ENCODE data around the gene ABI3.

Gene ABI3

DNA sequence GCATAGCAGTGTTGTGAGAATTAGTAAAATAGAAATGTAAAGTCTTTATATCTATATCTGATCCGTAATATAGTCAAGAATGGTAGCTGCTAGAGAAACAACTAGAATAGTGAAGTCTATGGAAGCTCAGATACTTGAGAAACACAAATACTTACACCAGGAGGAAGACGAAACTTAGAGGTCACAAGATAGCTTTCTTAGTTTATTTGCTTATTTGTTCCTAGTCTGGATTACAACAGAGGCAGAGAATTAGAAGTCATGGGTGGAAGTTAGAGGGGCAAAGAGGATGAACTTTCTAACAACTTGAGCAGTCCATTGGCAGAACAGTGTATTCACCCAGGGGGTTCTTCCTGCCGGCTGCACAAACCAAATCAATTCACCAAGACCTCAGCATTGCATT, 14.0 kb upstream of the ABI3 start:
- DNase-seq (ENCODE audit: low read depth, low spot score), result no peak
- H3K4me3 ChIP-seq (ENCODE audit: low read length), result no peak overlapping the region
- no peak overlapping the region for H3K27ac ChIP-seq (ENCODE audit: low read length)
- no peaks in the 10 kb centered on the region for H3K4me1 ChIP-seq (ENCODE audit: control insufficient read depth, insufficient read depth, low read length)
- WGBS (ENCODE audit: insufficient coverage, insufficient read length), result no CpG with 5 or more reads among the region's 3 CpGs
- H3K9me3 ChIP-seq (ENCODE audit: control insufficient read depth, insufficient read depth, low read length), result no peaks in the 10 kb centered on the region
- no peaks in the 10 kb centered on the region for H3K36me3 ChIP-seq (ENCODE audit: control insufficient read depth, insufficient read depth, low read length)
- H3K27me3 ChIP-seq (ENCODE audit: control insufficient read depth, insufficient read depth, low read length), result no peaks in the 10 kb centered on the region

DNA sequence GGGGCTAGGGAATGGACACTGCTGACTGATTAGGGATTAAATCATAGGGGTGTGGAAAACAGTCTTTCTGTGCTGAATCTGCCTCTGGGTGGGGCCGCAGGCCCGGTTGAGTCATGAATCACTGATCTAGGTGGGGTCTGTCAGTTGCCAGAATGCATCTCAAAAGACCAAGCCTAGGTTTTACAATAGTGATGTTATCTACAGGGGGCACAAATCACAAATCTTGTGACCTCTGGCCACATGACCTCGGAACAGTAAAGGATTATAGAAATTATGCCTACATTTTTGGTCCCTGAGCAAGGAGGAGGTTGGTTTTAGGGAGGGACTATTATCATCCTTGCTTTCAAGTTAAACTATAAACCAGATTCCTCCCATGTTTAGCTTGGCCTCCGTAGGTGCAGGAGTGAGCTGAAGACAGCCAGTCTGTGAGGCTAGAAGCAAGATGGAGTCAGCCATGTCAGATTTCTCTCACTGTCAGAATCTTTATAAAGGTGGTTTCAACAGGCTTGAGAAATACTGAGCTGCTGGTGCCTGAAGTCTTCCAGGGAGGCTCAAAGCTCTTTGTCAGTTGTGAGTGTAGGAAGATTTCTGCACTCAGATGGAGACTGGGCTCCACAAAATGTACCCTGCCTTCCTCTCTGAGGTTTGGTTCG, 13.0 kb upstream of the ABI3 start:
- H3K9me3 ChIP-seq (ENCODE audit: control insufficient read depth, insufficient read depth, low read length), result no peaks in the 10 kb centered on the region
- H3K4me1 ChIP-seq (ENCODE audit: control insufficient read depth, insufficient read depth, low read length), result no peaks in the 10 kb centered on the region
- no peaks in the 10 kb centered on the region for H3K36me3 ChIP-seq (ENCODE audit: control insufficient read depth, insufficient read depth, low read length)
- no peak for DNase-seq (ENCODE audit: low read depth, low spot score)
- H3K27ac ChIP-seq (ENCODE audit: low read length), result no peak overlapping the region
- H3K4me3 ChIP-seq (ENCODE audit: low read length), result no peak overlapping the region
- no peaks in the 10 kb centered on the region for H3K27me3 ChIP-seq (ENCODE audit: control insufficient read depth, insufficient read depth, low read length)
- no CpG with 5 or more reads among the region's 5 CpGs for WGBS (ENCODE audit: insufficient coverage, insufficient read length)

DNA sequence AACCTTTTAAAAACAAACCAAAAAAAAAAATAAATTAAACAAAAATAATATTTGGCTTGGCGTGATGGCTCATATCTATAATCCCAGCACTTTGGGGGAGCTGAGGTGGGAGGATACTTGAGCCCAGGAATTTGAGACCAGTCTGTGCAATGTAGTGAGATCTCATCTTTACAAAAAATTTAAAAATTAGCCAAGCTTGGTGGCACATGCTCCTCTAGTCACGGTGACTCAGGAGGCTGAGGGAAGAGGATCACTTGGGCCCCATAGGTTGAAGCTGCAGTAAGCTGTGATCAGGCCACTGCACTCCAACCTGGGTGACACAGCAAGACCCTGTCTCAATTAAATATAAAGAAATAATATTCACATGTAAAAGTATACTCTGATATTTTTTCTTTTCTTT, 12.3 kb upstream of the ABI3 start:
- DNase-seq (ENCODE audit: low read depth, low spot score), result no peak
- WGBS (ENCODE audit: insufficient coverage, insufficient read length), result no CpG with 5 or more reads among the region's 2 CpGs

DNA sequence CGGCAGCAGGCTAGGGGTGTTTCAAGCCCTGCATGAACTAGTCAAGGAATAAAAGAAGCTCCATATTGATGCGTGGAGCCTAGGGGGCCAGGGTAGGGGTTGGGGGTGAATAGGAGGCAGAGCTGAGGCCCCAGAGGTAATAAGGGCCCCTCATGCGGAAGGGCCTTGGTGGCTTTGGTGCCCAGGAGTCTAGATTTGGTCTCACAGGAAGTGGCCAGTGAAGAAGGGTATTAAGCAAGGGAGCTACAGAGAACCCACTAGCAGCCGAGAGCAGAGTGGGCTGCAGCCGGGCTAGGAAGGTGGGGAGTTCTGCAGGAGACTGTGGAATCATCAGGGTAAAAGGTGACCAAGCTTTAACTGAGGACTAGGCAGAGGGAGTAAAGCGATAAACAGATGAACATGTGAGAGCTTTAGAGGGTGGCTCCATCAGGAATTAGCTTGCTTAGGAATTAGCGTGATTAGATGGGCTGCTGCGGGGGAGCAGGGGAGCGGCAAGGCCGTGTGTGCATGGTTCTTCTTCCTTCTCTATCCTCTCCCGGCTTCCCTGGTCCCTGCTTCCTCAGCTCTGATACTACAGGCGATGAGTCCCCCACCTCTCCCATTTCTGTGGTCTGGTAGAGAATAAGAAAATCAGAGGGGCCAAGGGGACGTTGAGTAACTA, 10.0 kb upstream of the ABI3 start:
- DNase-seq (ENCODE audit: low read depth, low spot score), result no peak
- WGBS (ENCODE audit: insufficient coverage, insufficient read length), result no CpG with 5 or more reads among the region's 13 CpGs
- Histone ChIP-seq H3K27me3 (ENCODE audit: control insufficient read depth, insufficient read depth, low read length) (no peaks in the 10 kb centered on the region), H3K36me3 (ENCODE audit: control insufficient read depth, insufficient read depth, low read length) (no peaks in the 10 kb centered on the region), H3K4me3 (ENCODE audit: low read length) (no peak overlapping the region), H3K9me3 (ENCODE audit: control insufficient read depth, insufficient read depth, low read length) (no peaks in the 10 kb centered on the region), H3K4me1 (ENCODE audit: control insufficient read depth, insufficient read depth, low read length) (no peaks in the 10 kb centered on the region), H3K27ac (ENCODE audit: low read length) (no peak overlapping the region)

More for the DNA sequence above, 12.3 kb upstream of the ABI3 start:
- H3K27me3 ChIP-seq (ENCODE audit: control insufficient read depth, insufficient read depth, low read length), result no peaks in the 10 kb centered on the region
- H3K9me3 ChIP-seq (ENCODE audit: control insufficient read depth, insufficient read depth, low read length), result no peaks in the 10 kb centered on the region
- H3K36me3 ChIP-seq (ENCODE audit: control insufficient read depth, insufficient read depth, low read length), result no peaks in the 10 kb centered on the region
- H3K4me1 ChIP-seq (ENCODE audit: control insufficient read depth, insufficient read depth, low read length), result no peaks in the 10 kb centered on the region
- H3K4me3 ChIP-seq (ENCODE audit: low read length), result no peak overlapping the region
- no peak overlapping the region for H3K27ac ChIP-seq (ENCODE audit: low read length)

GRCh38 chr17:49201481-49201927, 9.0 kb upstream of the ABI3 start:
- H3K4me3 ChIP-seq (ENCODE audit: low read length), result no peak overlapping the region
- H3K4me1 ChIP-seq (ENCODE audit: control insufficient read depth, insufficient read depth, low read length), result no peaks in the 10 kb centered on the region
- no peak overlapping the region for H3K27ac ChIP-seq (ENCODE audit: low read length)
- H3K36me3 ChIP-seq (ENCODE audit: control insufficient read depth, insufficient read depth, low read length), result no peaks in the 10 kb centered on the region
- no peaks in the 10 kb centered on the region for H3K27me3 ChIP-seq (ENCODE audit: control insufficient read depth, insufficient read depth, low read length)
- H3K9me3 ChIP-seq (ENCODE audit: control insufficient read depth, insufficient read depth, low read length), result no peaks in the 10 kb centered on the region
- WGBS (ENCODE audit: insufficient coverage, insufficient read length), result no CpG with 5 or more reads among the region's 8 CpGs
- DNase-seq (ENCODE audit: low read depth, low spot score), result no peak

DNA sequence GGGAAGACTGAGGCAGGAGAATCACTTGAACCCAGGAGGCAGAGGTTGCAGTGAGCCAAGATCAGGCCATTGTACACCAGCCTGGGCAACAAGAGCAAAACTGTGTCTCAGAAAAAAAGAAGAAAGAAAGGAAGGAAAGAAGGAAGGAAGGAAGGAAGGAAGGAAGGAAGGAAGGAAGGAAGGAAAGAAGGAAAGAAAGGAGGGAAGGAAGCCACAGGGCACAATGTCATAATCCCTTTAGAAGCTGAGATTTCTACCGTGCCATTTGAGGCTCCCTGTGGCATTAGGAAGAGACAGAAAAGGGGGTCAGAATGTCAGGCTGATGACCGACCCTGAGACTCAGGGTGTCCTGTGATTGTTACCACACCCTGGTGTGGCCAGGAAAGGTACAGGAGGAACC, 6.7 kb upstream of the ABI3 start:
- H3K4me3 ChIP-seq (ENCODE audit: low read length), result no peak overlapping the region
- H3K9me3 ChIP-seq (ENCODE audit: control insufficient read depth, insufficient read depth, low read length), result no peaks in the 10 kb centered on the region
- H3K27me3 ChIP-seq (ENCODE audit: control insufficient read depth, insufficient read depth, low read length), result no peaks in the 10 kb centered on the region
- no peak for DNase-seq (ENCODE audit: low read depth, low spot score)
- no CpG with 5 or more reads among the region's 2 CpGs for WGBS (ENCODE audit: insufficient coverage, insufficient read length)
- H3K27ac ChIP-seq (ENCODE audit: low read length), result no peak overlapping the region
- no peaks in the 10 kb centered on the region for H3K4me1 ChIP-seq (ENCODE audit: control insufficient read depth, insufficient read depth, low read length)
- no peaks in the 10 kb centered on the region for H3K36me3 ChIP-seq (ENCODE audit: control insufficient read depth, insufficient read depth, low read length)

GRCh38 chr17:49204516-49204915, 6.0 kb upstream of the ABI3 start:
- H3K27ac ChIP-seq (ENCODE audit: low read length), result no peak overlapping the region
- H3K27me3 ChIP-seq (ENCODE audit: control insufficient read depth, insufficient read depth, low read length), result no peaks in the 10 kb centered on the region
- WGBS (ENCODE audit: insufficient coverage, insufficient read length), result no CpG with 5 or more reads among the region's 2 CpGs
- DNase-seq (ENCODE audit: low read depth, low spot score), result no peak
- no peak overlapping the region for H3K4me3 ChIP-seq (ENCODE audit: low read length)
- no peaks in the 10 kb centered on the region for H3K4me1 ChIP-seq (ENCODE audit: control insufficient read depth, insufficient read depth, low read length)
- H3K9me3 ChIP-seq (ENCODE audit: control insufficient read depth, insufficient read depth, low read length), result no peaks in the 10 kb centered on the region
- H3K36me3 ChIP-seq (ENCODE audit: control insufficient read depth, insufficient read depth, low read length), result no peaks in the 10 kb centered on the region

DNA sequence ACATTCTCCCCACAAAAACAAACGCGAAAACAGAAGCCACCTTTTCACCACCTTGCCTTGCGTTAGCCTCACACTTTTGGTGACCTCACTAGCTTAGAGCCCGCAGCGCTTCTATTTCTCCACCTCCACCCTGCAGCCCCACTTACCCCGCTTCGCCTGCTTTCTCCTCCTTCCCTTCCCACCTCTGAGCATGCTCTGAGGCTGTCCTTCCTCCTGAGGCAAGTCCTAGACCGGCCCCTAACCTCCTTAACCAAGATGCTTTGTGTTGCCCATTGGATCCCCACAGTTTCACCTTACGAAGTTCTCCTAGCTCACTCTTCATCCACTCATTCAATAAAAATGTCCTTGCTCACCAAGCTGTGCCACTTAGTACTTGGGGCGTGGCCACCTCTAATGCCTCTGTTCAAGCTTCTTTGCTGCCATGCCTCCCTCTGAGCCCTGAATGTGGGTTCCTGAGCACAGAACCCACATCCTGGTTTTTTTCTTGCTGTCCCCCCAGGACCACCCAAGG, 1.4 kb upstream of the ABI3 start:
- no peak overlapping the region for H3K27ac ChIP-seq (ENCODE audit: low read length)
- H3K27me3 ChIP-seq (ENCODE audit: control insufficient read depth, insufficient read depth, low read length), result no peaks in the 10 kb centered on the region
- H3K4me1 ChIP-seq (ENCODE audit: control insufficient read depth, insufficient read depth, low read length), result peaks cover 1% of the 10 kb centered on the region
- H3K4me3 ChIP-seq (ENCODE audit: low read length), result no peak overlapping the region
- no CpG with 5 or more reads among the region's 10 CpGs for WGBS (ENCODE audit: insufficient coverage, insufficient read length)
- no peak for DNase-seq (ENCODE audit: low read depth, low spot score)
- H3K36me3 ChIP-seq (ENCODE audit: control insufficient read depth, insufficient read depth, low read length), result no peaks in the 10 kb centered on the region
- H3K9me3 ChIP-seq (ENCODE audit: control insufficient read depth, insufficient read depth, low read length), result no peaks in the 10 kb centered on the region

GRCh38 chr17:49213399-49213798, 2.9 kb downstream of the ABI3 start:
- no peak overlapping the region for H3K4me3 ChIP-seq (ENCODE audit: low read length)
- H3K36me3 ChIP-seq (ENCODE audit: control insufficient read depth, insufficient read depth, low read length), result no peaks in the 10 kb centered on the region

GRCh38 chr17:49213847-49214246, 3.3 kb downstream of the ABI3 start:
- Histone ChIP-seq H3K27me3 (ENCODE audit: control insufficient read depth, insufficient read depth, low read length) (no peaks in the 10 kb centered on the region), H3K9me3 (ENCODE audit: control insufficient read depth, insufficient read depth, low read length) (no peaks in the 10 kb centered on the region), H3K27ac (ENCODE audit: low read length) (no peak overlapping the region), H3K4me1 (ENCODE audit: control insufficient read depth, insufficient read depth, low read length) (peaks cover 4% of the 10 kb centered on the region), H3K36me3 (ENCODE audit: control insufficient read depth, insufficient read depth, low read length) (no peaks in the 10 kb centered on the region), H3K4me3 (ENCODE audit: low read length) (no peak overlapping the region)
- WGBS (ENCODE audit: insufficient coverage, insufficient read length), result no CpG with 5 or more reads among the region's 2 CpGs
- no peak for DNase-seq (ENCODE audit: low read depth, low spot score)

More at GRCh38 chr17:49213399-49213798, 2.9 kb downstream of the ABI3 start:
- Histone ChIP-seq H3K27ac (ENCODE audit: low read length) (no peak overlapping the region), H3K4me1 (ENCODE audit: control insufficient read depth, insufficient read depth, low read length) (peaks cover 4% of the 10 kb centered on the region), H3K9me3 (ENCODE audit: control insufficient read depth, insufficient read depth, low read length) (no peaks in the 10 kb centered on the region), H3K27me3 (ENCODE audit: control insufficient read depth, insufficient read depth, low read length) (no peaks in the 10 kb centered on the region)
- no CpG with 5 or more reads among the region's 5 CpGs for WGBS (ENCODE audit: insufficient coverage, insufficient read length)
- DNase-seq (ENCODE audit: low read depth, low spot score), result no peak

Data from iPS DF 6.9 (cell line).